Measurements from ENCODE around the gene MREG. TPM values are rescaled to one million over a fixed set of nuclear protein-coding genes. Genes with fewer than 3 reads are reported as not detected.
"Not testable (repeated sequence)": the region's sequence is repeated elsewhere in the genome, so short reads cannot be mapped to it uniquely, and the experiment has no call there.

Gene MREG
- total and polyA plus RNA-seq, 5 donors from 2014 or later, result 0.75 to 10.8 (median 2.4) TPM

DNA sequence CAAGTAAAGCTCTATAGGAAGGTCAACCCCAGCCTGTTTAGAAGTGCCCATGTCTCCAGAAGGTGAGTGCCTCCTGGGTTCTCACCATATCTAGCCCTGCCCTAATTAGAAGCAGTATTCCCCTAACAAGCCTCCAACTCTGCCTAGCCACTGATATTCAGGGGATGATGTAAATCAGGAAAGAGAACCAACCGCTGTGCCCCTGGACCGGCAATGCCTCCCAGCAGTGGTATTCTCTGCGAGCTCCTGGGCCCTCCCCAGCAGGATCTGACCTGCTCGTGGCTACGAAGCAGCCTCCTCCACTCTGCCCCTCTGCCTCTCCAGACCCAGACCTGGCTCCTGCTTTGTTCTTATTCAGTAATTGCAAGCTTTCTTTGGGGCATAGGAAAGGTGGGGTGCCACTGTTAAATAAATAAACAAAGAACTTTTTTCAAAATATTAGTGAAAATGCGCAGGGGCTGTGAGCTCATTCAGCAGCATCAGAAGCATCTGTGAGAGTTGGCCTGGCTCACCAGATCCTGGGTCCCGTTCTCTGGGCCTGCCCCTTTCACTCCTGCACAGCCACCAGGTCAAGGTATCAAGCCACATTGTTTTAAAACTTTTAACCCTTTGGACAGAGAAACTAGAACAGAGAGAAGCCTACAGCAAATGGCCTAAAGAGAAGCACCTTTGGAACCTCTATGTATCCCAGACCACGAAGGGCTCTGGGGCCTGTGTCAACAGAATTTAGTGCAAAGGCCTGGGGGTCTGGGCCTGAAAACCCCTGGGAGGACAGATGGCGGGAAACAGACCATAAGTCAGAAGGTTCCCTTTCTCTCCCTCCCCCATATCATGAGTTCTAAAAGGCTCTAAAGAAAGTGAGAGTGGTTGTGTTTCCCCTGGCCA lies 11.9 kb downstream of the MREG start:
- H3K36me3 ChIP-seq (ENCODE audit: control insufficient read depth, insufficient read depth, low read length), result peaks cover under 1% of the 10 kb centered on the region
- no peak for DNase-seq
- no peaks in the 10 kb centered on the region for H3K9me3 ChIP-seq (ENCODE audit: control insufficient read depth in 2 of 2, low read length in 2 of 2)
- no peak overlapping the region for H3K4me3 Mint-ChIP-seq
- H3K27ac ChIP-seq (ENCODE audit: insufficient read depth, low read length, poor library complexity, severe bottlenecking), result no peak overlapping the region
- no peaks in the 10 kb centered on the region for H3K9me3 Mint-ChIP-seq
- H3K36me3 Mint-ChIP-seq, result peaks cover 23% of the 10 kb centered on the region
- H3K4me1 ChIP-seq (ENCODE audit: control insufficient read depth, insufficient read depth, low read length, poor library complexity, severe bottlenecking), result peaks cover 15% of the 10 kb centered on the region
- ATAC-seq (ENCODE audit: low read depth in 2 of 2), result no peak
- no peaks in the 10 kb centered on the region for H3K27me3 Mint-ChIP-seq
- peaks cover 26 to 43% (median 31%) of the 10 kb centered on the region in 4 donors for H3K4me1 Mint-ChIP-seq
- no peak overlapping the region for H3K27ac Mint-ChIP-seq
- no peak overlapping the region for H3K4me3 ChIP-seq (ENCODE audit: low read depth, low read length)
- H3K27me3 ChIP-seq (ENCODE audit: control insufficient read depth, insufficient read depth, low read length), result no peaks in the 10 kb centered on the region

GRCh38 chr2:215998636-215999035 lies 14.7 kb downstream of the MREG start:
- Mint-ChIP-seq H3K27me3 (no peaks in the 10 kb centered on the region), H3K4me1 (peaks cover 6 to 20% (median 9%) of the 10 kb centered on the region in 4 donors), H3K4me3 (no peak overlapping the region), H3K27ac (no peak overlapping the region), H3K36me3 (peaks cover 37% of the 10 kb centered on the region), H3K9me3 (no peaks in the 10 kb centered on the region)
- DNase-seq, result no peak
- Histone ChIP-seq H3K4me3 (ENCODE audit: low read depth, low read length) (no peak overlapping the region), H3K27ac (ENCODE audit: insufficient read depth, low read length, poor library complexity, severe bottlenecking) (no peak overlapping the region), H3K4me1 (ENCODE audit: control insufficient read depth, insufficient read depth, low read length, poor library complexity, severe bottlenecking) (no peaks in the 10 kb centered on the region), H3K36me3 (ENCODE audit: control insufficient read depth, insufficient read depth, low read length) (peaks cover 18% of the 10 kb centered on the region), H3K27me3 (ENCODE audit: control insufficient read depth, insufficient read depth, low read length) (no peaks in the 10 kb centered on the region), H3K9me3 (ENCODE audit: control insufficient read depth in 2 of 2, low read length in 2 of 2) (no peaks in the 10 kb centered on the region)
- no peak for ATAC-seq (ENCODE audit: low read depth in 2 of 2)

GRCh38 chr2:215997219-215997618 lies 16.1 kb downstream of the MREG start:
- DNase-seq (no peak), ATAC-seq (ENCODE audit: low read depth in 2 of 2) (no peak)
- no peaks in the 10 kb centered on the region for H3K9me3 ChIP-seq (ENCODE audit: control insufficient read depth in 2 of 2, low read length in 2 of 2)
- Mint-ChIP-seq H3K27me3 (no peaks in the 10 kb centered on the region), H3K9me3 (peaks cover 0 to 2% (median 0%) of the 10 kb centered on the region in 7 donors), H3K4me3 (peak overlapping the region in 1 of 4 donors; percentile 29), H3K27ac (peak overlapping the region in 2 of 3 donors; percentile 8 to 50), H3K4me1 (peaks cover 5 to 18% (median 7%) of the 10 kb centered on the region in 4 donors), H3K36me3 (peaks cover 43% of the 10 kb centered on the region)
- H3K27ac ChIP-seq (ENCODE audit: insufficient read depth, low read length, poor library complexity, severe bottlenecking), result no peak overlapping the region
- no peak overlapping the region for H3K4me3 ChIP-seq (ENCODE audit: low read depth, low read length)
- no peaks in the 10 kb centered on the region for H3K4me1 ChIP-seq (ENCODE audit: control insufficient read depth, insufficient read depth, low read length, poor library complexity, severe bottlenecking)
- H3K27me3 ChIP-seq (ENCODE audit: control insufficient read depth, insufficient read depth, low read length), result no peaks in the 10 kb centered on the region
- H3K36me3 ChIP-seq (ENCODE audit: control insufficient read depth, insufficient read depth, low read length), result peaks cover 18% of the 10 kb centered on the region

GRCh38 chr2:215994911-215995310 lies 18.4 kb downstream of the MREG start:
- H3K36me3 ChIP-seq (ENCODE audit: control insufficient read depth, insufficient read depth, low read length), result peaks cover 22% of the 10 kb centered on the region
- no peaks in the 10 kb centered on the region for H3K27me3 Mint-ChIP-seq
- no peak overlapping the region for H3K4me3 Mint-ChIP-seq

DNA sequence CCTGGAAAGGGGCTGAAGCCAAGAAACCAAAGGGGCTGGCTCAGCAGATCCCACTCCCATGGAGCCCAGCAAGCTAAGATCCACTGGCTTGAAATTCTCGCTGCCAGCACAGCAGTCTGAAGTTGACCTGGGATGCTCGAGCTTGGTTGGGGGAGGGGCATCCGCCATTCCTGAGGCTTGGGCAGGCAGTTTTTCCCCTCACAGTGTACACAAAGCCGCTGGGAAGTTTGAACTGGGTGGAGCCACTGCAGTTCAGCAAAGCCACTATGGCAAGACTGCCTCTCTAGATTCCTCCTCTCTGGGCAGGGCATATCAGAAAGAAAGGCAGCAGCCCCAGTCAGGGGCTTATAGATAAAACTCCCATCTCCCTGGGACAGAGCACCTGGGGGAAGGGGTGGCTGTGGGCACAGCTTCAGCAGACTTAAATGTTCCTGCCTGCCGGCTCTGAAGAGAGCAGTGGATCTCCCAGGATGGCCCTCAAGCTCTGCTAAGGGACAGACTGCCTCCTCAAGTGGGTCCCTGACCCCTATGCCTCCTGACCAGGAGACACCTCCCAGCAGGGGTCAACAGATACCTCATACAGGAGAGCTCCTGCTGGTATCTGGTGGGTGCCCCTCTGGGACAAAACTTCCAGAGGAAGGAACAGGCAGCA lies 24.7 kb downstream of the MREG start:
- peaks cover 0 to 26% (median 10%) of the 10 kb centered on the region in 7 donors for H3K9me3 Mint-ChIP-seq
- H3K4me3 ChIP-seq (ENCODE audit: low read depth, low read length); H3K4me1 Mint-ChIP-seq; H3K27ac Mint-ChIP-seq; H3K27me3 Mint-ChIP-seq; H3K27ac ChIP-seq (ENCODE audit: insufficient read depth, low read length, poor library complexity, severe bottlenecking); H3K4me1 ChIP-seq (ENCODE audit: control insufficient read depth, insufficient read depth, low read length, poor library complexity, severe bottlenecking); H3K4me3 Mint-ChIP-seq; H3K27me3 ChIP-seq (ENCODE audit: control insufficient read depth, insufficient read depth, low read length); DNase-seq; ATAC-seq (ENCODE audit: low read depth in 2 of 2); H3K9me3 ChIP-seq (ENCODE audit: control insufficient read depth in 2 of 2, low read length in 2 of 2): not testable (repeated sequence)
- peaks cover 10% of the 10 kb centered on the region for H3K36me3 ChIP-seq (ENCODE audit: control insufficient read depth, insufficient read depth, low read length)
- peaks cover 76% of the 10 kb centered on the region for H3K36me3 Mint-ChIP-seq

More at GRCh38 chr2:215994911-215995310, 18.4 kb downstream of the MREG start:
- DNase-seq, result no peak
- ATAC-seq (ENCODE audit: low read depth in 2 of 2), result no peak
- H3K27ac ChIP-seq (ENCODE audit: insufficient read depth, low read length, poor library complexity, severe bottlenecking), result no peak overlapping the region
- Mint-ChIP-seq H3K27ac (no peak overlapping the region), H3K36me3 (peaks cover 66% of the 10 kb centered on the region), H3K4me1 (peaks cover 6 to 17% (median 9%) of the 10 kb centered on the region in 4 donors), H3K9me3 (peaks cover 0 to 21% (median 7%) of the 10 kb centered on the region in 7 donors)
- H3K4me1 ChIP-seq (ENCODE audit: control insufficient read depth, insufficient read depth, low read length, poor library complexity, severe bottlenecking), result no peaks in the 10 kb centered on the region
- peaks cover 3 to 4% of the 10 kb centered on the region in 2 experiments for H3K9me3 ChIP-seq (ENCODE audit: control insufficient read depth in 2 of 2, low read length in 2 of 2)
- H3K4me3 ChIP-seq (ENCODE audit: low read depth, low read length), result no peak overlapping the region
- H3K27me3 ChIP-seq (ENCODE audit: control insufficient read depth, insufficient read depth, low read length), result no peaks in the 10 kb centered on the region

DNA sequence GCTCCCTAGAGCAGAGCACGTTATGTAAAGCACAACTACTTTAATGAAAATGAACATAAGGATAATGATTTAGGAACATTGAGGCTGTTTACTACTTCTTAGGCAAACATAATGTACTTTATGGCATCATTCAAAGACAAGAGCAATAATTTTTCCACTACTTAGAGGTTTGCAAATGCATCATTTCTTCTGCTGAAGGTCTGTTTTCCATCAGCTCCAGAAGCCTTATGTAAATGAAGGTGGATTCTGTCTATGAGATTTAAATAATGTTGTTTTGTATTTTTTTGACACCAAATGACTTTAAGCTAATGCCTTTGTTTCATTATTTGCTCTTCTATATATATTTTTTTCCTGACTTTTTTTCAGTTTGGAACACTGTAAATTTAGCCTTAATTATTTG lies 28.1 kb downstream of the MREG start:
- Histone ChIP-seq H3K4me1 (ENCODE audit: control insufficient read depth, insufficient read depth, low read length, poor library complexity, severe bottlenecking) (no peaks in the 10 kb centered on the region), H3K4me3 (ENCODE audit: low read depth, low read length) (no peak overlapping the region), H3K27ac (ENCODE audit: insufficient read depth, low read length, poor library complexity, severe bottlenecking) (no peak overlapping the region), H3K36me3 (ENCODE audit: control insufficient read depth, insufficient read depth, low read length) (peaks cover 7% of the 10 kb centered on the region), H3K9me3 (ENCODE audit: control insufficient read depth in 2 of 2, low read length in 2 of 2) (no peaks in the 10 kb centered on the region), H3K27me3 (ENCODE audit: control insufficient read depth, insufficient read depth, low read length) (no peaks in the 10 kb centered on the region)
- H3K4me3 Mint-ChIP-seq, result no peak overlapping the region
- peaks cover 3 to 6% (median 4%) of the 10 kb centered on the region in 4 donors for H3K4me1 Mint-ChIP-seq
- ATAC-seq (ENCODE audit: low read depth in 2 of 2) (no peak), DNase-seq (no peak)
- H3K36me3 Mint-ChIP-seq, result peaks cover 53% of the 10 kb centered on the region
- no peak overlapping the region for H3K27ac Mint-ChIP-seq
- H3K27me3 Mint-ChIP-seq, result no peaks in the 10 kb centered on the region
- H3K9me3 Mint-ChIP-seq, result peaks cover 3 to 11% (median 4%) of the 10 kb centered on the region in 7 donors

DNA sequence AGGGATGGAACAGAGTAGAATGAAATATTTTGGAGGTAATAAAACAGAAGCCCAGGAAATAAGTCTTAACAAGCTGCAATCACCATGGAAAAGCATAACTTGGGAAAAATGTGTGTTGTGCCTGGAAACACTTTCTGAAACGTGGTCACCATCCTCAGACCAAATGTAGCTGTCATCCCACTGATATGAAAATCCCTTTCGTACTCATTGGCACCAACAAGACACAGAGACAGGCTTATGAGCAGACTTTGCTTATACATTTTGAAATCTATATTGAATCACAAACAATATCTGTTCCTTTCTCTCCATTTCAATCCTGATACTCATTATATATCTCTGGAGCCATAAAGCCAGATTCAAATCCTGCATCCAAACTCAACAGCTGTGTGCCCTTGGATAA lies 28.7 kb downstream of the MREG start:
- H3K27ac ChIP-seq (ENCODE audit: insufficient read depth, low read length, poor library complexity, severe bottlenecking), result no peak overlapping the region
- H3K4me1 Mint-ChIP-seq, result peaks cover 5 to 12% (median 8%) of the 10 kb centered on the region in 4 donors
- peaks cover 6% of the 10 kb centered on the region for H3K4me1 ChIP-seq (ENCODE audit: control insufficient read depth, insufficient read depth, low read length, poor library complexity, severe bottlenecking)
- no peak overlapping the region for H3K4me3 ChIP-seq (ENCODE audit: low read depth, low read length)
- no peaks in the 10 kb centered on the region for H3K9me3 ChIP-seq (ENCODE audit: control insufficient read depth in 2 of 2, low read length in 2 of 2)
- peaks cover 2 to 10% (median 3%) of the 10 kb centered on the region in 7 donors for H3K9me3 Mint-ChIP-seq
- H3K27me3 ChIP-seq (ENCODE audit: control insufficient read depth, insufficient read depth, low read length), result no peaks in the 10 kb centered on the region
- ATAC-seq (ENCODE audit: low read depth in 2 of 2), result no peak
- H3K4me3 Mint-ChIP-seq, result no peak overlapping the region
- H3K36me3 Mint-ChIP-seq, result peaks cover 47% of the 10 kb centered on the region
- H3K27ac Mint-ChIP-seq, result no peak overlapping the region
- peaks cover 7% of the 10 kb centered on the region for H3K36me3 ChIP-seq (ENCODE audit: control insufficient read depth, insufficient read depth, low read length)
- no peak for DNase-seq
- H3K27me3 Mint-ChIP-seq, result no peaks in the 10 kb centered on the region
